ENCODE data around the gene PLCB1.
A peak's percentile ranks its signal among the peaks of the same experiment; 100 is the strongest.

Gene PLCB1

GRCh38 chr20:8161264-8162071, 29.4 kb downstream of the PLCB1 start:
- H3F3A ChIP-seq (ENCODE audit: low read depth), result no peaks in the 10 kb centered on the region
- H4K20me1 ChIP-seq (ENCODE audit: insufficient read depth, low read length, poor library complexity, severe bottlenecking), result no peaks in the 10 kb centered on the region
- peak overlapping the region; percentile 6 for H3K9ac ChIP-seq (ENCODE audit: low read depth, low read length, poor library complexity, severe bottlenecking)
- peak overlapping the region; percentile 37 for H3K4me3 ChIP-seq (ENCODE audit: low read length, poor library complexity, severe bottlenecking)
- no peaks in the 10 kb centered on the region for H3K9me2 ChIP-seq (replicated peaks; ENCODE audit: low read depth, low read length)
- no peak overlapping the region for H2AFZ ChIP-seq (ENCODE audit: low read length)
- no peak for TF ChIP-seq EZH2phosphoT487 (IDR thresholded peaks at IDR 0.05; ENCODE audit: borderline replicate concordance)
- TF ChIP-seq CTCF (conservative IDR thresholded peaks at IDR 0.05; ENCODE audit: low read length), result no peak
- H3K9me3 ChIP-seq (ENCODE audit: insufficient read depth, low read depth, low read length), result peaks cover 7% of the 10 kb centered on the region; the same call in 1 of the 2 replicates
- no peaks in the 10 kb centered on the region for H3K36me3 ChIP-seq (ENCODE audit: insufficient read depth, low read length)
- peak overlapping the region; percentile 66 for H3K4me2 ChIP-seq (ENCODE audit: low read depth, low read length, poor library complexity, severe bottlenecking)
- peaks cover 27% of the 10 kb centered on the region for H3K4me1 ChIP-seq (ENCODE audit: insufficient read depth, low read length, poor library complexity, severe bottlenecking)
- peaks cover 43% of the 10 kb centered on the region for H3K79me2 ChIP-seq (ENCODE audit: insufficient read depth, low read length)
- no peaks in the 10 kb centered on the region for H3K27me3 ChIP-seq (ENCODE audit: insufficient read depth, low read length, poor library complexity, severe bottlenecking)

- H3K4me1 ChIP-seq (ENCODE audit: insufficient read depth, low read length, poor library complexity, severe bottlenecking), result peaks cover 21% of the 10 kb centered on the region
- no peaks in the 10 kb centered on the region for H3K9me2 ChIP-seq (replicated peaks; ENCODE audit: low read depth, low read length)
- peaks cover 7% of the 10 kb centered on the region; the same call in 1 of the 2 replicates for H3K9me3 ChIP-seq (ENCODE audit: insufficient read depth, low read depth, low read length)
- H2AFZ ChIP-seq (ENCODE audit: low read length), result no peak overlapping the region
- H3K36me3 ChIP-seq (ENCODE audit: insufficient read depth, low read length), result no peaks in the 10 kb centered on the region
- H3K9ac ChIP-seq (ENCODE audit: low read depth, low read length, poor library complexity, severe bottlenecking), result no peak overlapping the region
- no peak overlapping the region for H3K4me2 ChIP-seq (ENCODE audit: low read depth, low read length, poor library complexity, severe bottlenecking)
- H3K4me3 ChIP-seq (ENCODE audit: low read length, poor library complexity, severe bottlenecking), result no peak overlapping the region
- H3F3A ChIP-seq (ENCODE audit: low read depth), result no peaks in the 10 kb centered on the region
- H3K79me2 ChIP-seq (ENCODE audit: insufficient read depth, low read length), result peaks cover 37% of the 10 kb centered on the region
- H3K27me3 ChIP-seq (ENCODE audit: insufficient read depth, low read length, poor library complexity, severe bottlenecking), result no peaks in the 10 kb centered on the region
- TF ChIP-seq CTCF (conservative IDR thresholded peaks at IDR 0.05; ENCODE audit: low read length), result no peak
- no peak for TF ChIP-seq EZH2phosphoT487 (IDR thresholded peaks at IDR 0.05; ENCODE audit: borderline replicate concordance)
- H4K20me1 ChIP-seq (ENCODE audit: insufficient read depth, low read length, poor library complexity, severe bottlenecking), result no peaks in the 10 kb centered on the region
Observed at GRCh38 chr20:8162610-8163009, 30.5 kb downstream of the PLCB1 start.

- H3K79me2 ChIP-seq (ENCODE audit: insufficient read depth, low read length), result peaks cover 38% of the 10 kb centered on the region
- no peak for TF ChIP-seq CTCF (conservative IDR thresholded peaks at IDR 0.05; ENCODE audit: low read length)
- no peak overlapping the region for H2AFZ ChIP-seq (ENCODE audit: low read length)
- H3K4me1 ChIP-seq (ENCODE audit: insufficient read depth, low read length, poor library complexity, severe bottlenecking), result peaks cover 24% of the 10 kb centered on the region
- no peaks in the 10 kb centered on the region for H3F3A ChIP-seq (ENCODE audit: low read depth)
- no peak overlapping the region for H3K4me2 ChIP-seq (ENCODE audit: low read depth, low read length, poor library complexity, severe bottlenecking)
- H3K4me3 ChIP-seq (ENCODE audit: low read length, poor library complexity, severe bottlenecking), result no peak overlapping the region
- H3K9me2 ChIP-seq (replicated peaks; ENCODE audit: low read depth, low read length), result no peaks in the 10 kb centered on the region
- no peaks in the 10 kb centered on the region for H3K36me3 ChIP-seq (ENCODE audit: insufficient read depth, low read length)
- no peaks in the 10 kb centered on the region for H4K20me1 ChIP-seq (ENCODE audit: insufficient read depth, low read length, poor library complexity, severe bottlenecking)
- H3K27me3 ChIP-seq (ENCODE audit: insufficient read depth, low read length, poor library complexity, severe bottlenecking), result no peaks in the 10 kb centered on the region
- no peak overlapping the region for H3K9ac ChIP-seq (ENCODE audit: low read depth, low read length, poor library complexity, severe bottlenecking)
- peaks cover 7% of the 10 kb centered on the region; the same call in 1 of the 2 replicates for H3K9me3 ChIP-seq (ENCODE audit: insufficient read depth, low read depth, low read length)
Observed at GRCh38 chr20:8163543-8163942, 31.5 kb downstream of the PLCB1 start.
